HT-29 (cell line): ENCODE data around the gene ZFAND2B. TPM values are rescaled to one million over a fixed set of nuclear protein-coding genes. Genes with fewer than 3 reads are reported as not detected.
A peak's percentile ranks its signal among the peaks of the same experiment; 100 is the strongest.
"Not testable (repeated sequence)": the region's sequence is repeated elsewhere in the genome, so short reads cannot be mapped to it uniquely, and the experiment has no call there.

Experiments used
- DNase-seq: peaks from one replicate; pipeline ENCODE4 v3.0.0-alpha.2; 2015; ENCODE audit warnings: low spot score
- total RNA-seq: library from RNA; depleted of rRNA; stranded (reverse); fragments of >200 nt; shearing (Covaris generic); gene quantifications from 2 replicates; pipeline ENCODE4 v1.2.3, GENCODE V29; 2014

Gene ZFAND2B
- total RNA-seq, 1 experiment from 2014 or later, result 116 TPM

DNA sequence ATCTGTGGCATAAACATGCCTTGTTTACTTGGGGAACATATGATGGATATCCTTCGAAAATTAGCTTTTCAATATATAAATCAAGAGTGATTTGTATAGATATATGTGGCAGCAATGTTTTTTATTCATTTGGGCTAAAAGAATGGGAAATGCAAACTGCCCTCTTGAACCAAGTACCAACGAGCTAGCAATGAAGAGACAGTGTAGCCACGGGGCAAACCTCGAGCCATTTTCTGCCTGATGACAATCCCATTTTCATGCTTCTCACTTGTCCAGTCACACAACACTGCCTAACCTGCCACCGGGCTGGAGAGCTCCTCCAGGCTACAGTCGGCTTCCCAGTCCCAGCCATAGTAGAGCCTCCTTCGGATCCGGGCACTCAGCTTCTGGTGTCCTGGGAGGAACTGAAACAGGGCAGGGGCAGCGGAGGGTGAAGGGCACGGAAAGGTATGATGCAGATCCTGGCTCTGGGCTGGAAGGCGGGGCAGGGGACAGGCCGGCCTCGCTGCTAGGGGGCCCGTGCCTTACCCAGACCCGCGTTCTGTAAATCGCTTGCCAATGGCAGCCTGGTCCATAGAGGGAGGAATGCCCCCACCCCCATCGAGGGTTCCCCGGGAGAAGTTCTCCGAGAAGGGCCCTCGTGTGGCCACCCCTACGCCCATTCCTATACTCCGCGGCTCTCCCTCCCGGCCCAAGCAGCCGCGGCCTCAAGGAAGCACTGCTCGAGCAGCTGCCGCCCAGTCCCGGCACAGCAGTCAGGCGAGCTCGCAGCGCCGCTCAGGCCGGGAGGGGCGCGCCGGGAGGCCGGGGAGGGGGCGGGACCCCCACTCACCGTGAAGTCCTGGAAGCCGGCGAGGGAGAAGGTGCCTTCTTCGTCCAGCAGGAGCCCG is 30.4 kb upstream of the ZFAND2B start:
- peak; percentile 57 for DNase-seq

DNA sequence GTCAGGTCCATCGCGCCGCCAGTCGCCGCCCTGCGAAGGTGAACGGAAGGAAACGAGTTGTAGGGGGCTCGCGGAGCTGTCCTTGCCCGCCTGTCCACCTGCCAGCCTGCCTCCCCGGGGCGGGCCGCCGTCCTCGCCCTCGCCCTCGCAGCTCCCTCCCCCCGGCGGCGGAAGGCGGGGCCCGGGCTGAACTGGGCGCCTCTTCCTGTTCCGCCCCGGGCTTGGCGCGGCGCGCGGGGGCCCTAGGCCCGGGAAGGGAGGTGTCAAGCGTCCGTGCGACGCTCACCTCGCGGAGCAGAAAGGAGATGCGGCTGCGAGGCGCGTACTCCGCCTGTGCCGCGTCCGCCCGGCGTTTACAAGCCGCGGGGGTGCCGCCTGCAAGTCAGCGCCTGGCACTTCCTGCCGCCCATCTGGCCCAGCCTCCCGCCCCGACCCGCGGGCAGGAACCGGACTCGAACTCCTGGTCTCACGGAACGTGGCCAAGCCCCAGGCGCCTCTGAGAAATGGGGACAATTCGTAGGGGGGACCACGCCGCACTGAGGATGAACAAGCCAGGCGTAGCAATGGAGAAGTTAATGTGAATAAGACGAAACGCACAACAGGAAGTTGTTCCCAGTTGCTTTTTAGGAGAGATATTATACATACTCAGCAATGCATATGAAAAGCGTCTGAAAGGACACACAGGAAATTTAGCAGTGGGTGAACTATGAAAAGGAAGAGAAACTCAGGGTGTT is 29.6 kb upstream of the ZFAND2B start, which contains the start of gene CNPPD1:
CNPPD1 (minus strand) TSS at position 108 of the 734 bp plus-strand sequence; CDS start at position 11, 97 bp downstream.
- DNase-seq, result peak; percentile 90

DNA sequence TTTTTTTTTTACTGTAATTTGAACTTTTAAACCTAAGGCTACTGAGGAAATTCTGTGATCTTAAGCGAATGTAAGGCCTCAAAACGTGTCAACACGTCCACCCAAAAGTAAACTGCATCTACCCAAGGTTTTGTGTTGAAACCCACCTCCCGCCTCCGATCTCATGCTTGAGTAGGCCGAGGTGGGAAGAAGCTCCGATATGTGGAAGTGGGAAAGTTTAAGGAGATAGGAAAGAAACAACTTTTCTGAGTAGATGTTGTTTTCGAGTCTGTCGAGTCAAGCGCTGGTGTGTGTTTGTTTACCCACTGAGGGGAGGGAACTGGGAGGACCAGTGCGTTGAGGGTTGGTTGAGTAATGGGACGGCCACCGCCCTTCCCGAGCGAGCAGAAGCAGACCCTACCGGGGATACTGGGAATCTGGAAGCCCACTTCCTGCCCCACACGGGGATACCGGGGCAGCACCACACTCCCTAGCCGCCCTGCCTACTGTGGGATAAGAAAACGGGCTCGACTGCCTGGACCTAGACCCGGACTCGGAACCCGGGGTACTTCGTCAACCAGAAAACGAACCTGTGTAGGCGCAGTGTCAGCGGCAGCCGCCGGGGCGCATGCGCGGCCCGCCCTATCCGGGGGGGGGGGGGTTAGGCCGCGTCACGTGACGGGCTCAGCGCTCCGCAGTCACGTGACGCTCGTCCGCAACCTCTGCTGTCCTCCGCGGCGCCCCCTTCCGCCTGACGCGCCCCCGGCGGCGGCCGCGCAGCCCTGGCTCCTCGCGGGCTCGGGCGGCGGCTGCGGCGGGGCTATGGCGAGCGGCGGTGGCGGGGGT is 28.8 kb upstream of the ZFAND2B start, which contains the start of gene RETREG2:
RETREG2 (plus strand) TSS at position 724 of the 825 bp plus-strand sequence; CDS start at position 802, 78 bp downstream.
- peak; percentile 91 for DNase-seq

- DNase-seq, result peak; percentile 37
Measured at GRCh38 chr2:219178377-219179175, 28.0 kb upstream of the ZFAND2B start.

- no peak for DNase-seq
Measured at GRCh38 chr2:219179601-219180465, 26.7 kb upstream of the ZFAND2B start.

- no peak for DNase-seq
Measured at GRCh38 chr2:219180961-219181360, 25.6 kb upstream of the ZFAND2B start.

- no peak for DNase-seq
Measured at GRCh38 chr2:219181531-219181930, 25.1 kb upstream of the ZFAND2B start.

GRCh38 chr2:219182331-219183150 is 24.0 kb upstream of the ZFAND2B start:
- DNase-seq, result no peak

DNA sequence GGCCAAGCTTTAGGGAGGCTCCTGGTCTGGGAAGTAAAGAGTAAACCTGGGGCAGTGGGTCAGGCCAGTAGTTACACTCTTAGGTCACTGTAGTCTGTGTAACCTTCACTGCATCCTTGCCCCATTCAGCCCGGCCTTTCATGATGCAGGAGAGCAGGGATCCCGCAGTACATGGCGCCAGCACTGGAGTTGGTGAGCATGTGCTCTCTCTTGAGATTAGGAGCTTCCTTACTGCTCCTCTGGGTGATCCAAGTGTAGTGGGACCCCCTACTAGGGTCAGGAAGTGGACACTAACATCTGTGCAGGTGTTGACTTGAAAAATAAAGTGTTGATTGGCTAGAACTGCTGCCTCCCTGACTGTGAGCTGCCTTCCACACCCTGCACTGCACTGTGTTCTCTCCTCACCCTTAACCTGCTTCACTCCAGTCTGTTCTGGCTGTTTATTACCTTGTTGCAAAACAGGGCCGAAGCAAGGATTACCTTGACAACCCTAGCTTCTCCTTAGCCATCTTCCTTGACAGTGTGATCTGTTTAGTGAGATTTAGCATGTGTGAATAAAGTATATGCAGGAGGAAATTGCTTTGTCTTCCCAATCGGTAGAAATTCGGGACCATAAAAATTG is 23.3 kb upstream of the ZFAND2B start:
- no peak for DNase-seq

GRCh38 chr2:219184121-219184520 is 22.5 kb upstream of the ZFAND2B start:
- no peak for DNase-seq

- DNase-seq, result no peak
Measured at GRCh38 chr2:219186754-219187456, 19.7 kb upstream of the ZFAND2B start.

- no peak for DNase-seq
Measured at GRCh38 chr2:219197388-219197787, 9.2 kb upstream of the ZFAND2B start.

GRCh38 chr2:219198974-219199373 is 7.6 kb upstream of the ZFAND2B start:
- DNase-seq, result no peak

DNA sequence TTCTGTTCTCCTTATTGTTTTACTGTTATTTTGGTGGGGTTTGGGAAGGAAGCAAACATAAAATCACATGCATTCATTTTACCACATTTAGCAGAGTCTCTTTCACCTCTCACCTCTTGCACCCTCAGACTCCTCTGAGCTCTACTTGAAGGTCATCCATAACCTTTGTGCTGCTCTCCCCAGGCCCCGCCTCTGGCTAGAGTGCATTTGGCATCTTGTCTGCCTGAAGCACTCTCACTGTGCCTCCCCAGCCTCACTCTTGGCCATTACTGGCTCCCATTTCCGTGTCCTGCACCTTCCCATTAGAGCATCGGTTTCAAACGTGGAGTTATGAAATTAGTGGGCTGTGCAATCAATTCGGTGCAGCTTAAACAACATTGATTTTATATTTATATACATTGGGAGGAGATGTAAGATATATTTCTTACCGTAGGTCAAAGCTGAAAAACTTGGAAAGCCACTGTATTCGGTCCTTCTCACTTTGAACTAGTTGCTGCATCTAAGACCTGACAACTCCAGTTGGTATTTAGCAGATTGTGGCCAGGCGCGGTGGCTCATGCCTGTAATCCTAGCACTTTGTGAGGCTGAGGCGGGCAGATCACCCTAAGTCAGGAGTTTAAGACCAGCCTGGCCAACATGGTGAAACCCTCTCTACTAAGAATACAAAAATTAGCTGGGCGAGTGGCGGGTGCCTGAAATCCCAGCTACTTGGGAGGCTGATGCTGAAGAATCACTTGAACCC is 6.9 kb upstream of the ZFAND2B start:
- DNase-seq, result no peak

DNA sequence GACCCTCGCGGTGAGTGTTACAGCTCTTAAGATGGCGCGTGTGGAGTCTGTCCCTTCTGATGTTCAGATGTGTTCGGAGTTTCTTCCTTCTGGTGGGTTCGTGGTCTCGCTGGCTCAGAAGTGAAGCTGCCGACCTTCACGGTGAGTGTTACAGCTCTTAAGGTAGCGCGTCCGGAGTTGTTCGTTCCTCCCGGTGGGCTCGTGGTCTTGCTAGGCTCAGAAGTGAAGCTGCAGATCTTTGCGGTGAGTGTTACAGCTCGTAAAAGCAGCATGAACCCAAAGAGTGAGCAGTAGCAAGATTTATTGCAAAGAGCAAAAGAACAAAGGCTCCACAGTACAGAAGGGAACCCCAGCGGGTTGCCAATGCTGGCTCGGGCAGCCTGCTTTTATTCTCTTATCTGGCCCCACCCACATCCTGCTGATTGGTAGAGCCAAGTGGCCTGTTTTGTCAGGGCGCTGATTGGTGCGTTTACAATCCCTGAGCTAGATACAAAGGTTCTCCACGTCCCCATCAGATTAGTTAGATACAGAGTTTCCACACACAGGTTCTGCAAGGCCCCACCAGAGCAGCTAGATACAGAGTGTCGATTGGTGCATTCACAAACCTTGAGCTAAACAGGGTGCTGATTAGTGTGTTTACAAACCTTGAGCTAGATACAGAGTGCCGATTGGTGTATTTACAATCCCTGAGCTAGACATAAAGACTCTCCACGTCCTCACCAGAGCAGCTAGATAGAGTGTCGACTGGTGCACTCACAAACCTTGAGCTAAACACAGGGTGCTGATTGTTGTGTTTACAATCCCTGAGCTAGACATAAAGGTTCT is 5.9 kb upstream of the ZFAND2B start:
- DNase-seq, result not testable (repeated sequence)

DNA sequence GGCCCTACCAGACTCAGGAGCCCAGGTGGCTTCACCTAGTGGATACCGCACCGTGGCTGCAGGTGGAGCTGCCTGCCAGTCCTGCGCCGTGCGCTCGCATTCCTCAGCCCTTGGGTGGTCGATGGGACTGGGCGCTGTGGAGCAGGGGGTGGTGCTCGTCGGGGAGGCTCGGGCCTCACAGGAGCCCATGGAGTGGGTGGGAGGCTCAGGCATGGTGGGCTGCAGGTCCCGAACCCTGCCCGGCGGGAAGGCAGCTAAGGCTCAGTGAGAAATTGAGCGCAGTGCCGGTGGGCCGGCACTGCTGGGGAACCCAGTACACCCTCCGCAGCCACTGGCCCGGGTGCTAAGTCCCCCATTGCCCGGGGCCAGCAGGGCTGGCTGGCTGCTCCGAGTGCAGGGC is 5.3 kb upstream of the ZFAND2B start:
- not testable (repeated sequence) for DNase-seq
